Loucy (cell line): ENCODE data around the gene SRRD.

Experiments used
- CTCF ChIP-seq: fragments of 200-600 bp; sonication (generic); conservative IDR thresholded peaks from 2 replicates; pipeline ENCODE4 v1.5.1; 2014; ENCODE audit warnings: mild to moderate bottlenecking, antibody characterized with exemption, low read length
- EZH2phosphoT487 ChIP-seq: fragments of 200-600 bp; IDR thresholded peaks from 2 replicates; pipeline ENCODE4 v1.6.1; 2018; ENCODE audit warnings: antibody characterized with exemption, mild to moderate bottlenecking, moderate library complexity, borderline replicate concordance

DNA sequence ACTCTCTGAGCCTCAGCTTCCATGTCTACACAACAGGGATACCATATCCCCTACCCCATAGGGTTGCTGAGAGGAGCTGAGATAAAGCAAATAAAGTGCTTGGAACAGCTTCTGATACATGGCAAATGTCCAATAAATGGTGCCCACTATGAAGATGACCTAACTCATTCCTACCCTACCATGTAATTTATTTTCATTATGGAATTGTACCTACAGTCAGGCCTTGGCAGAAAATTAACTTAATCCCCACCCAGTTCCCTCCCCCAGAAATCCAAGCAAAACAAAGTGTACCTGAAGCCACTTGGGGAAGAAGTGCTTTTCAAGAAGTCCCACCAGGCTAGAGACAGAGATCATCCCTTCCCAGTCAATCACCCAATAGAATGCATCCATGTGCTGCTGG lies 10.8 kb downstream of the SRRD start:
- TF ChIP-seq CTCF (no peak), EZH2phosphoT487 (no peak)
